VCaP (cell line): ENCODE measurements around the gene RRBP1.

Experiments used
- H3K27ac ChIP-seq: fragments of 450-650 bp; 2 replicates; pipeline ENCODE4 v1.5.1; 2017
- CTCF ChIP-seq: fragments of 450-650 bp; conservative IDR thresholded peaks from 2 replicates; pipeline ENCODE4 v1.5.1; 2017; ENCODE audit warnings: mild to moderate bottlenecking, moderate library complexity

Gene RRBP1

GRCh38 chr20:17706632-17707031 lies 24.6 kb upstream of the RRBP1 start:
- no peak for TF ChIP-seq CTCF
- H3K27ac ChIP-seq = no peak overlapping the region

- TF ChIP-seq CTCF = no peak
- no peak overlapping the region for H3K27ac ChIP-seq
Measured at GRCh38 chr20:17705916-17706315, 23.9 kb upstream of the RRBP1 start.

GRCh38 chr20:17704589-17705317 lies 22.7 kb upstream of the RRBP1 start:
- TF ChIP-seq CTCF = no peak
- H3K27ac ChIP-seq = no peak overlapping the region

GRCh38 chr20:17701826-17702225 lies 19.8 kb upstream of the RRBP1 start:
- no peak for TF ChIP-seq CTCF
- no peak overlapping the region for H3K27ac ChIP-seq

- no peak for TF ChIP-seq CTCF
- no peak overlapping the region for H3K27ac ChIP-seq
Measured at GRCh38 chr20:17700637-17701036, 18.6 kb upstream of the RRBP1 start.

GRCh38 chr20:17699931-17700351 lies 17.9 kb upstream of the RRBP1 start, which contains the start of gene BANF2:
Gene BANF2, plus strand, starts transcription at chr20:17699966. Its CDS starts 25,060 bp downstream, at chr20:17725026.
- H3K27ac ChIP-seq = no peak within 1 kb of the TSS
- no peak for TF ChIP-seq CTCF

- no peak overlapping the region for H3K27ac ChIP-seq
- TF ChIP-seq CTCF = no peak
Measured at GRCh38 chr20:17698384-17698783, 16.3 kb upstream of the RRBP1 start.
